Neuronal stem cell (in vitro differentiated cells): ENCODE data around the gene SLC66A3.

Experiments used
- DNase-seq: peaks from one replicate; pipeline ENCODE4 v3.0.0-alpha.2; 2013; ENCODE audit warnings: low spot score
- H2AFZ ChIP-seq: one replicate; pipeline ENCODE4 v1.6.1; 2013; ENCODE audit warnings: mild to moderate bottlenecking, low read length, inconsistent platforms
- H2AK5ac ChIP-seq: 2 replicates; pipeline ENCODE4 v1.6.1; 2013; ENCODE audit warnings: low read depth, mild to moderate bottlenecking, inconsistent platforms, low read length, moderate library complexity, mixed read lengths
- H2BK120ac ChIP-seq: 2 replicates; pipeline ENCODE4 v1.6.1; 2013; ENCODE audit warnings: low read depth, mild to moderate bottlenecking, inconsistent platforms, low read length, moderate library complexity, mixed read lengths
- H2BK12ac ChIP-seq: one replicate; pipeline ENCODE4 v1.6.1; 2013; ENCODE audit warnings: low read length, inconsistent platforms
- H2BK15ac ChIP-seq: 2 replicates; pipeline ENCODE4 v1.6.1; 2013; ENCODE audit warnings: mild to moderate bottlenecking, low read length, inconsistent platforms, mixed read lengths
- H2BK5ac ChIP-seq: one replicate; pipeline ENCODE4 v1.6.1; 2013; ENCODE audit warnings: inconsistent platforms, mild to moderate bottlenecking, low read length, moderate library complexity
- H3K14ac ChIP-seq: one replicate; pipeline ENCODE4 v1.6.1; 2013; ENCODE audit warnings: low read length, inconsistent platforms
- H3K18ac ChIP-seq: 2 replicates; pipeline ENCODE4 v1.6.1; 2013; ENCODE audit warnings: low read length, inconsistent platforms
- H3K23ac ChIP-seq: 2 replicates; pipeline ENCODE4 v1.6.1; 2013; ENCODE audit warnings: low read depth, mild to moderate bottlenecking, mixed read lengths, low read length, inconsistent platforms; ENCODE audit not compliant: poor library complexity
- H3K27ac ChIP-seq: replicated peaks from 3 replicates; pipeline ENCODE4 v1.5.1; 2013; ENCODE audit warnings: low read length, inconsistent platforms
- H3K27me3 ChIP-seq, 3 experiments: 2 replicates each; pipeline ENCODE4 v1.6.1; 2013; ENCODE audit warnings: low read length in 3 of 3, mild to moderate bottlenecking in 2 of 3, inconsistent platforms in 1 of 3, low read depth in 1 of 3, mixed read lengths in 1 of 3, moderate library complexity in 1 of 3; ENCODE audit not compliant: control insufficient read depth in 3 of 3, insufficient read depth in 3 of 3
- H3K36me3 ChIP-seq, 2 donors: replicated peaks in 1 of 2; 2 replicates each; pipeline ENCODE4 v1.6.1; 2013; ENCODE audit warnings: low read length in 2 of 2; ENCODE audit not compliant: control insufficient read depth in 2 of 2, insufficient read depth in 2 of 2
- H3K4ac ChIP-seq: 2 replicates; pipeline ENCODE4 v1.6.1; 2013; ENCODE audit warnings: inconsistent platforms, mild to moderate bottlenecking, low read length, moderate library complexity
- H3K4me1 ChIP-seq, 2 donors: 1 replicate in 1 of 2; 2 replicates in 1 of 2; pipeline ENCODE4 v1.6.1; 2013; ENCODE audit warnings: low read length in 2 of 2, low read depth in 1 of 2; ENCODE audit not compliant: control insufficient read depth in 2 of 2, insufficient read depth in 1 of 2
- H3K4me2 ChIP-seq: one replicate; pipeline ENCODE4 v1.6.1; 2013; ENCODE audit warnings: mild to moderate bottlenecking, low read length, inconsistent platforms; ENCODE audit not compliant: insufficient read depth, poor library complexity, severe bottlenecking
- H3K4me3 ChIP-seq, 2 donors: 2 replicates each; pipeline ENCODE4 v1.5.1; 2013; ENCODE audit warnings: low read length in 2 of 2, mild to moderate bottlenecking in 2 of 2, inconsistent platforms in 1 of 2, moderate library complexity in 1 of 2
- H3K79me1 ChIP-seq: one replicate; pipeline ENCODE4 v1.6.1; 2013; ENCODE audit warnings: low read depth, mild to moderate bottlenecking, inconsistent platforms, low read length, moderate library complexity
- H3K9ac ChIP-seq: one replicate; pipeline ENCODE4 v1.6.1; 2013; ENCODE audit warnings: mild to moderate bottlenecking, low read depth, low read length, inconsistent platforms; ENCODE audit not compliant: poor library complexity
- H3K9me3 ChIP-seq, 2 donors: replicated peaks in 1 of 2; 2 replicates each; pipeline versions ENCODE3 to v1.6.1; 2013; ENCODE audit warnings: low read length in 2 of 2, mild to moderate bottlenecking in 2 of 2, inconsistent platforms in 1 of 2, low read depth in 1 of 2, mixed read lengths in 1 of 2, moderate library complexity in 1 of 2; ENCODE audit not compliant: control insufficient read depth in 2 of 2, insufficient read depth in 1 of 2
- H4K8ac ChIP-seq: one replicate; pipeline ENCODE4 v1.6.1; 2013; ENCODE audit warnings: low read depth, mild to moderate bottlenecking, inconsistent platforms, low read length, moderate library complexity
- H4K91ac ChIP-seq: one replicate; pipeline ENCODE4 v1.6.1; 2013; ENCODE audit warnings: low read length, low read depth, mild to moderate bottlenecking, inconsistent platforms; ENCODE audit not compliant: poor library complexity
- WGBS, 2 donors: extraction: QIAGEN DNeasy Blood & Tissue Kit; methylation state at CpG; one replicate each; pipeline ENCODE4 v1.1.7; 2013; ENCODE audit warnings: missing lambda C conversion rate in 2 of 2, mixed read lengths in 1 of 2; ENCODE audit not compliant: insufficient read length in 2 of 2, insufficient replicate concordance in 1 of 2; ENCODE audit errors: extremely low coverage in 2 of 2; 5-methylcytosine and 5-hydroxymethylcytosine counted together

Gene SLC66A3

DNA sequence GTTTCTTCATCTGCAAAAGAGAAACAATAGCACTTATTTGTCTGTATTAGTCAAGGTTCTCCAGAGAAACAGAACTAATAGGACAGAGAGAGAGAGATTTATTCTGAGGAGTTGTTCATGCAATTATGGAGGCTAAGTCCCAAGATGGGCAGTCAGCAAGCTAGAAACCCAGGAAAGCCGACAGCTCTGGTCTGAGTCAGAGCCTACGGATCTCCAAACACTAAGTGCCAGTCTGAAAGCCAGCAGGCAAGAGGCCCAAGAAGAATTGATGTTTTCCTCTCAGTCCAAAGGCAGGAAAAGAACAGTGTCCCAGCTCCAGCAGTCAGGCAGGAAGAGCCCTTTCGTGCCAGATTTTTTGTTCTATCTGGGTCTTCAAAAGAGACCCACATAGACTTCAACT is 36.5 kb upstream of the SLC66A3 start:
- Histone ChIP-seq H3K4ac (no peak overlapping the region), H2AFZ (no peak overlapping the region), H2BK12ac (no peak overlapping the region), H2BK15ac (no peak overlapping the region), H3K36me3 (no peaks in the 10 kb centered on the region), H3K9ac (no peak overlapping the region), H2BK120ac (no peak overlapping the region), H3K27me3 (peaks cover 0 to 27% (median under 1%) of the 10 kb centered on the region in 3 experiments), H2BK5ac (no peak overlapping the region), H3K4me3 (no peak overlapping the region), H3K79me1 (no peaks in the 10 kb centered on the region), H3K4me1 (peaks cover 0 to 2% of the 10 kb centered on the region in 2 donors), H3K18ac (no peak overlapping the region), H4K91ac (no peak overlapping the region), H3K23ac (no peak overlapping the region), H4K8ac (no peak overlapping the region), H3K9me3 (no peaks in the 10 kb centered on the region), H3K14ac (no peak overlapping the region), H3K27ac (no peak overlapping the region), H3K4me2 (no peak overlapping the region), H2AK5ac (no peak overlapping the region)
- DNase-seq, result no peak
- no CpG with 5 or more reads among the region's 3 CpGs for WGBS, 2 donors

- H2BK120ac ChIP-seq, result no peak overlapping the region
- no peak overlapping the region for H3K23ac ChIP-seq
- H3K9ac ChIP-seq, result no peak overlapping the region
- no peak for DNase-seq
- no peak overlapping the region for H3K14ac ChIP-seq
- no peaks in the 10 kb centered on the region for H3K9me3 ChIP-seq
- peak overlapping the region; percentile 34 for H3K18ac ChIP-seq
- H2AFZ ChIP-seq, result no peak overlapping the region
- H4K8ac ChIP-seq, result no peak overlapping the region
- peaks cover 0 to 2% of the 10 kb centered on the region in 2 donors for H3K4me1 ChIP-seq
- WGBS, 2 donors, result no CpG with 5 or more reads among the region's 8 CpGs
- H3K4ac ChIP-seq, result no peak overlapping the region
- H3K36me3 ChIP-seq, result no peaks in the 10 kb centered on the region
- no peak overlapping the region for H3K27ac ChIP-seq
- no peak overlapping the region for H4K91ac ChIP-seq
- H3K79me1 ChIP-seq, result no peaks in the 10 kb centered on the region
- H2BK5ac ChIP-seq, result no peak overlapping the region
- peaks cover 0 to 39% (median 2%) of the 10 kb centered on the region in 3 experiments for H3K27me3 ChIP-seq
- H3K4me3 ChIP-seq, result no peak overlapping the region
- H3K4me2 ChIP-seq, result no peak overlapping the region
- no peak overlapping the region for H2BK15ac ChIP-seq
- H2AK5ac ChIP-seq, result peak overlapping the region; percentile 77
- no peak overlapping the region for H2BK12ac ChIP-seq
These were observed 34.0 kb upstream of the SLC66A3 start for GRCh38 chr2:11121099-11121822.

DNA sequence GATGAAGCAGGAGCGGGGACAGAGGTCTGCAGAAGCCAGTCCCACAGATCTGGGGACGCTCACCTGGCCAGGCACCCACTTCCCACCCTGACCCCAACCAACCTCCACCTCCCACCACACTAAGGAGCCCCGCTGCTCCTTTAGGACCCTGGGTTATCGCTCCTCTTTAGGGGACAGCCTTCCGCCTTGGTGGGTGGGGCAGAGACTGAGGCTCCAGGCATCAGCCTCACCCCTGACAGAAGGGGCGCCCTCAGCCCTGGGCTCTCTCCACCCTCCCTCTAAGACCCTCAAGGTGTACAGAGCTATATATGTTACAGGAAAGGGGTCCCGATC is 33.5 kb upstream of the SLC66A3 start:
- Histone ChIP-seq H3K9me3 (no peaks in the 10 kb centered on the region), H3K27me3 (peaks cover 0 to 38% (median 2%) of the 10 kb centered on the region in 3 experiments), H3K9ac (no peak overlapping the region), H2BK15ac (no peak overlapping the region), H3K4me1 (peaks cover 0 to 2% of the 10 kb centered on the region in 2 donors), H3K4me3 (no peak overlapping the region), H3K14ac (no peak overlapping the region), H3K23ac (no peak overlapping the region), H3K18ac (peak overlapping the region; percentile 34), H4K8ac (no peak overlapping the region), H3K79me1 (no peaks in the 10 kb centered on the region), H3K4ac (no peak overlapping the region), H4K91ac (no peak overlapping the region), H2BK12ac (no peak overlapping the region), H2AK5ac (peak overlapping the region; percentile 77), H3K4me2 (no peak overlapping the region), H2BK120ac (peak overlapping the region; percentile 24), H2BK5ac (no peak overlapping the region), H2AFZ (no peak overlapping the region), H3K27ac (no peak overlapping the region), H3K36me3 (no peaks in the 10 kb centered on the region)
- WGBS, 2 donors, result no CpG with 5 or more reads among the region's 7 CpGs
- DNase-seq, result no peak

DNA sequence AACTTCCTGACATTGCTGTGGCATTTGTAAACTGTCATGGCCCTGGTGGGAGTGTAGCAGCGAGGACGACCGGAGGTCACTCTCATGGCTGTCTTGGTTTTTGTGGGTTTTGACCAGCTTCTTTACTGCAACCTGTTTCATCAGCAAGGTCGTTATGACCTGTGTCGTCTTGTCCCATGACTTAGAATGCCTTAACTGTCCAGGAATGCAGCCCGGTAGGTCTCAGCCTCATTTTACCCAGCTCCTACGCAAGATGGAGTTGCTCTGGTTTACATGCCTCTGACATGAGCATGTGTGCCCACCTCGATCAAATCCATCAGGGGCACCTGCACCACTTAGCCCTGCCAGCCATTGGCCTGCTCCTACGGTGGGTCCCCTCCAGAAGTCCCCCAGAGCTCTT is 32.9 kb upstream of the SLC66A3 start:
- H3K79me1 ChIP-seq, result no peaks in the 10 kb centered on the region
- H2AK5ac ChIP-seq, result no peak overlapping the region
- no peak overlapping the region for H2BK15ac ChIP-seq
- no peak overlapping the region for H3K23ac ChIP-seq
- H2BK5ac ChIP-seq, result no peak overlapping the region
- H4K8ac ChIP-seq, result no peak overlapping the region
- no peak overlapping the region for H4K91ac ChIP-seq
- no peaks in the 10 kb centered on the region for H3K36me3 ChIP-seq
- peak overlapping the region; percentile 22 for H3K9ac ChIP-seq
- no peak overlapping the region for H3K4me2 ChIP-seq
- no peak overlapping the region for H3K4me3 ChIP-seq
- peaks cover 0 to 38% (median 2%) of the 10 kb centered on the region in 3 experiments for H3K27me3 ChIP-seq
- H2BK120ac ChIP-seq, result no peak overlapping the region
- H3K4me1 ChIP-seq, result peaks cover 0 to 2% of the 10 kb centered on the region in 2 donors
- no CpG with 5 or more reads among the region's 9 CpGs for WGBS, 2 donors
- no peak overlapping the region for H3K18ac ChIP-seq
- H3K4ac ChIP-seq, result no peak overlapping the region
- H3K14ac ChIP-seq, result peak overlapping the region; percentile 21
- DNase-seq, result no peak
- no peak overlapping the region for H2AFZ ChIP-seq
- no peaks in the 10 kb centered on the region for H3K9me3 ChIP-seq
- no peak overlapping the region for H3K27ac ChIP-seq
- H2BK12ac ChIP-seq, result no peak overlapping the region
